HFF-Myc (cell line): ENCODE data around the gene ZDHHC18.
A peak's percentile ranks its signal among the peaks of the same experiment; 100 is the strongest.

ENCODE experiments used
- DNase-seq: peaks from one replicate; pipeline ENCODE4 v3.0.0-alpha.2; 2011; ENCODE audit warnings: low read depth; ENCODE audit errors: extremely low read depth
- H3K4me3 ChIP-seq: replicated peaks from 2 replicates; pipeline ENCODE4 v1.5.1; 2011; ENCODE audit warnings: low read depth, mild to moderate bottlenecking, control low read depth, low read length
- CTCF ChIP-seq: IDR thresholded peaks from 2 replicates; pipeline ENCODE4 v1.5.1; 2012; ENCODE audit warnings: mild to moderate bottlenecking, low read depth, low read length, control low read depth; ENCODE audit errors: missing control alignments

The ZDHHC18 gene

GRCh38 chr1:26857473-26858060 lies 31.1 kb downstream of the ZDHHC18 start:
- H3K4me3 ChIP-seq = no peak overlapping the region
- no peak for TF ChIP-seq CTCF
- DNase-seq = no peak

- TF ChIP-seq CTCF = no peak
- no peak for DNase-seq
- no peak overlapping the region for H3K4me3 ChIP-seq
Observed at GRCh38 chr1:26858160-26858559, 31.7 kb downstream of the ZDHHC18 start.

DNA sequence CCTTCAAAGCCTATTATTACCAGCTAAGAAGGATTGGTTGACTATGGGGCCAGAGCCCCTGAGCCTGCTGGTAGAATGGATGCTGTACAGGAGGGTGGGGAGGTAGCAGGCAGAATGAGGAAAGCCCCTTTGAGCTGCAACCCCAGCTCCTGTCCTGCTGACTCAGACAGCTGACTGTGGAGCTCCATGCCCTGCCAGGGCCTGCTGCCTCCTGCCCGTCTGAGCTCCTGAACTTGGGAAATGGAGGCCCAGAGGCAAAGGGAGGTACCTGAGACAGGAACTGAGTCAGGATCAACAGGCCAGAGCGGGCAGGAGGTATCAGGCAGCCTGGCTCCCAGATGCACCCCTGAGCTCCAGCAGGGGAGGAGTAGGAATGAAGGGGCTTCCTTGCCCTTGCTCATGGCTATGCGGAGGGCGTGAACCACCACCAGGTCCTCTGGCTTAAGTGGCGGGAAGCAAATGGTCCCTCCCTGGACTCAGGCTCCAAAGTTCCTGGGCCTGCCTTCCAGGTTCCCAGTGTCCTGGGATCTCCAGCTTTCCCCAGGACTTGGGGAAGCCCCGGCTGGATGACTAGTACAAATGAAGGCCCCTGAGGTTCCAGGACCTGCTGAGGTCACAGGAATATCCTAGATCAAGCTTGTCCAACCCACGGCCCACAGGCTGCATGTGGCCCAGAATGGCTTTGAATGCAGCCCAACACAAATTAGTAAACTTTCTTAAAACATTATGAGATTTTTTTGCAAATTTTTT lies 32.6 kb downstream of the ZDHHC18 start:
- TF ChIP-seq CTCF = no peak
- DNase-seq = no peak

GRCh38 chr1:26861286-26861701 lies 34.8 kb downstream of the ZDHHC18 start:
- DNase-seq = no peak

More for the DNA sequence above, 32.6 kb downstream of the ZDHHC18 start:
- no peak overlapping the region for H3K4me3 ChIP-seq

GRCh38 chr1:26861889-26862378 lies 35.4 kb downstream of the ZDHHC18 start:
- no peak overlapping the region for H3K4me3 ChIP-seq
- no peak for TF ChIP-seq CTCF
- no peak for DNase-seq

More at GRCh38 chr1:26861286-26861701, 34.8 kb downstream of the ZDHHC18 start:
- no peak overlapping the region for H3K4me3 ChIP-seq
- TF ChIP-seq CTCF = peak; percentile 42

DNA sequence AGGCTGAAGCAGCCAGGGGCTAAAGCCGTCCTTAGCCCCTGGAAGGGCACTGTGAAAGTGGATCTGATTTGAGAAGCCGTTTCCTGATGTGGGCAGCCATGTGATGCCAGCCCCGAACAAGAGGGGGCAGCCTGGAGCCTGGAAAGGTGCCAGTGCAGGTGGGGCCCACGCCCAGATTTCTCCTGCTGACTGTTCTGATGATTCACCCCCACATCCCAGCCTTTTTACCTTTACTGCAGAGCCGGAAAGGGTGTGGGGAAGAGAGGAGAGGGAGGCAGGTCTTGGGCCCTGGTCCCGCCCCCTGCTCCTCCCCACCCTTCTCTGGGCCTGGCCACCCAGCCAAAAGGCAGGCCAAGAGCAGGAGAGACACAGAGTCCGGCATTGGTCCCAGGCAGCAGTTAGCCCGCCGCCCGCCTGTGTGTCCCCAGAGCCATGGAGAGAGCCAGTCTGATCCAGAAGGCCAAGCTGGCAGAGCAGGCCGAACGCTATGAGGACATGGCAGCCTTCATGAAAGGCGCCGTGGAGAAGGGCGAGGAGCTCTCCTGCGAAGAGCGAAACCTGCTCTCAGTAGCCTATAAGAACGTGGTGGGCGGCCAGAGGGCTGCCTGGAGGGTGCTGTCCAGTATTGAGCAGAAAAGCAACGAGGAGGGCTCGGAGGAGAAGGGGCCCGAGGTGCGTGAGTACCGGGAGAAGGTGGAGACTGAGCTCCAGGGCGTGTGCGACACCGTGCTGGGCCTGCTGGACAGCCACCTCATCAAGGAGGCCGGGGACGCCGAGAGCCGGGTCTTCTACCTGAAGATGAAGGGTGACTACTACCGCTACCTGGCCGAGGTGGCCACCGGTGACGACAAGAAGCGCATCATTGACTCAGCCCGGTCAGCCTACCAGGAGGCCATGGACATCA lies 36.5 kb downstream of the ZDHHC18 start, which contains the start of gene SFN:
Gene SFN (plus strand): TSS at position 369 of the 904 bp plus-strand sequence. CDS start 64 bp downstream, at position 433.
- DNase-seq = no peak
- H3K4me3 ChIP-seq = peak within 1 kb of the TSS; percentile 59; the same call in 1 of the 2 replicates
- TF ChIP-seq CTCF = peak; percentile 46
